ENCODE results near the gene DIPK2B.

DIPK2B gene

GRCh38 chrX:45198301-45198700 is 2.4 kb downstream of the DIPK2B start:
- Histone ChIP-seq H3K9me3 (ENCODE audit: insufficient read depth, low read length, severe bottlenecking) (no peaks in the 10 kb centered on the region), H3K27me3 (ENCODE audit: insufficient read depth, low read length, poor library complexity) (no peaks in the 10 kb centered on the region), H3K4me2 (ENCODE audit: insufficient read depth, low read length) (no peak overlapping the region), H3K79me2 (ENCODE audit: insufficient read depth, low read length) (no peaks in the 10 kb centered on the region), H4K20me1 (ENCODE audit: insufficient read depth, low read length) (no peaks in the 10 kb centered on the region), H3K27ac (ENCODE audit: low read length) (no peak overlapping the region), H3K36me3 (ENCODE audit: insufficient read depth, low read length) (no peaks in the 10 kb centered on the region), H3K4me1 (ENCODE audit: insufficient read depth, low read length) (no peaks in the 10 kb centered on the region), H3K9ac (ENCODE audit: low read depth, low read length) (no peak overlapping the region), H3K4me3 (ENCODE audit: low read depth in 1 of 2, low read length in 2 of 2) (no peak overlapping the region), H2AFZ (ENCODE audit: low read depth, low read length) (no peak overlapping the region)
- TF ChIP-seq CTCF (IDR thresholded peaks at IDR 0.05; ENCODE audit: borderline replicate concordance, extremely low read depth, low read length, poor library complexity, severe bottlenecking) (no peak), EZH2 (IDR thresholded peaks at IDR 0.05; ENCODE audit: borderline replicate concordance, low read depth, low read length, severe bottlenecking) (no peak)
- ATAC-seq (ENCODE audit: insufficient read depth, low read depth) (no peak), DNase-seq (no peak)

DNA sequence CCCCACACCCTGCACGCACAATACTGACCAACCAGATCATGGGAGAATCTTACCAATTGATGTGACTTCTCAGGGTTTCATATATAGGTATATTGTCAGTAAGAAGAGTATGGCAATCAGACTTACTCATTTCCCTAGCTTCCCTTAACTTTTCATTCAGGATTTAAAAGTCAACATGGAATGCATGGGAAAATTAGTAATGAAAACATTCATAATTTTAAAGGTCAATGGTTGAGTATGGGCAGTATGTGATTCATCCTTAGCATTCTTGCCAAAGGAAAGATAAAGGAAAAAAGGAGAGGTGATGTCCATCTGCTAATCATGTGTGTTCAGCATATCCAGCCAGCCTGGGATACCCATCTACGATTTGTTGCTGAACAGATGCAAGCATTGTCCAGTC is 4.0 kb downstream of the DIPK2B start:
- Histone ChIP-seq H3K27me3 (ENCODE audit: insufficient read depth, low read length, poor library complexity) (no peaks in the 10 kb centered on the region), H3K9ac (ENCODE audit: low read depth, low read length) (no peak overlapping the region), H3K79me2 (ENCODE audit: insufficient read depth, low read length) (no peaks in the 10 kb centered on the region), H3K4me3 (ENCODE audit: low read depth in 1 of 2, low read length in 2 of 2) (no peak overlapping the region), H4K20me1 (ENCODE audit: insufficient read depth, low read length) (no peaks in the 10 kb centered on the region), H3K9me3 (ENCODE audit: insufficient read depth, low read length, severe bottlenecking) (no peaks in the 10 kb centered on the region), H3K4me1 (ENCODE audit: insufficient read depth, low read length) (no peaks in the 10 kb centered on the region), H3K36me3 (ENCODE audit: insufficient read depth, low read length) (no peaks in the 10 kb centered on the region), H3K4me2 (ENCODE audit: insufficient read depth, low read length) (no peak overlapping the region), H2AFZ (ENCODE audit: low read depth, low read length) (no peak overlapping the region), H3K27ac (ENCODE audit: low read length) (no peak overlapping the region)
- DNase-seq (no peak), ATAC-seq (ENCODE audit: insufficient read depth, low read depth) (no peak)
- TF ChIP-seq EZH2 (IDR thresholded peaks at IDR 0.05; ENCODE audit: borderline replicate concordance, low read depth, low read length, severe bottlenecking) (no peak), CTCF (IDR thresholded peaks at IDR 0.05; ENCODE audit: borderline replicate concordance, extremely low read depth, low read length, poor library complexity, severe bottlenecking) (no peak)

GRCh38 chrX:45191820-45192409 is 8.8 kb downstream of the DIPK2B start:
- DNase-seq (no peak), ATAC-seq (ENCODE audit: insufficient read depth, low read depth) (no peak)
- no peaks in the 10 kb centered on the region for H4K20me1 ChIP-seq (ENCODE audit: insufficient read depth, low read length)
- H3K9me3 ChIP-seq (ENCODE audit: insufficient read depth, low read length, severe bottlenecking): no peaks in the 10 kb centered on the region
- no peaks in the 10 kb centered on the region for H3K79me2 ChIP-seq (ENCODE audit: insufficient read depth, low read length)
- no peaks in the 10 kb centered on the region for H3K27me3 ChIP-seq (ENCODE audit: insufficient read depth, low read length, poor library complexity)
- H3K27ac ChIP-seq (ENCODE audit: low read length): no peak overlapping the region
- H3K4me3 ChIP-seq (ENCODE audit: low read depth in 1 of 2, low read length in 2 of 2): no peak overlapping the region
- peaks cover 9% of the 10 kb centered on the region; the same call in 1 of the 2 replicates for H3K4me1 ChIP-seq (ENCODE audit: insufficient read depth, low read length)
- no peak for TF ChIP-seq CTCF (IDR thresholded peaks at IDR 0.05; ENCODE audit: borderline replicate concordance, extremely low read depth, low read length, poor library complexity, severe bottlenecking)
- TF ChIP-seq EZH2 (IDR thresholded peaks at IDR 0.05; ENCODE audit: borderline replicate concordance, low read depth, low read length, severe bottlenecking): no peak
- no peaks in the 10 kb centered on the region for H3K36me3 ChIP-seq (ENCODE audit: insufficient read depth, low read length)
- no peak overlapping the region for H3K9ac ChIP-seq (ENCODE audit: low read depth, low read length)
- no peak overlapping the region for H2AFZ ChIP-seq (ENCODE audit: low read depth, low read length)
- H3K4me2 ChIP-seq (ENCODE audit: insufficient read depth, low read length): no peak overlapping the region

All from DND-41 (cell line).